ENCODE measurements around the gene DNAH14.
"Not testable (repeated sequence)": the region's sequence is repeated elsewhere in the genome, so short reads cannot be mapped to it uniquely, and the experiment has no call there.

DNAH14 gene

DNA sequence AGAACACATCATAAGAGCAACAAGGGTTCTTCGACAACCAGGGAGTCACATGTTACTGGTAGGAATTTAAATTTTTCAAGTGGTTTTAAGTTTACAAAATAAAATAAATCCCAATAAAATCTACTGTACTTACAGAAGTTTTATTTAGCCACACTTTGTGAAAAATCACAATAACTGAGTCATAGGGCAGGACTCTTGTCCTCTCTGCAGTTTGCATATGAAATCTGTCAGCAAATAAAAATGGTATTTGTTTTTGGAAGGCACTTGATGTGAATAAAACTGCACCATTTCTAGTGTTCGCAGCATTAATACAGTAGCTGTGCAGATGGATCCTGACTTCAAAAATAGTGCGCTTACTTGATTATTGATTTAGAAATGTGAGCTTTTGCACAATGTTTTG, 348.0 kb downstream of the DNAH14 start:
- DNase-seq, result no peak

DNA sequence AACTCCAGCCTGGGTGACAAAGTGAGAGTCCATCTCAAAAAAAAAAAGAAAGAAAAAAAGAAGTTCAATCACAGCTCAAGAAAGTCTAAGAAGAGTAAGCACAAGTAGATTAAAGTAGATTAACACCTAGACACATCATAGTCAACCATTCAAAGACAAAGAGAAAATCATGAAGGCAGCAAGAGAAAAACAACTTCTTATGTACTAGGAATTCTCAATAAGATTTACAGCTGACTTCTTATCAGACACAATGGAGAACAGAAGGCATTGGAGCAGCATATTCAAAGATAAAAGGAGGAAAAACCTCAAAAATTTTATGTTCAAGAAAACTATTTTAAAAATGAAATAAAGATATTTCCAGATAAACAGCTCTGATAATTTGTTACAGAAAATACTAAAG, 351.1 kb downstream of the DNAH14 start:
- DNase-seq, result no peak

DNA sequence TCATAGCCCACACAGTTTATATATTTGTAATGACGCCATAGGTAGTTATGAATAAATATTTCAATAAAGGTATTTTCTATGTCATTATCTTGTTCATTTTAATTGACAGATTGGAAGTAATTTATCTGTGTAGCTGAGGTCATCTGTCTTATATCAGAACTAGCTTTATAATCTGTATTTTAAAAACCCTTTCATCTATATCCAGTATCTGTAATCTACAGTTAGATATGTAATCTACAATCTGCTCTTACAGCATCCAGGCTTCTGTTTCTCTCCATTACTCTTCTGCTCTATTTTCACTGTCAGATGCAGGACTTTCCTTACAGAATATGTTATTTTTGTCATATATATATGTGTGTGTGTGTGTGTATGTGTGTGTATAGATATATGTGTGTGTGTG, 360.8 kb downstream of the DNAH14 start:
- DNase-seq, result no peak

DNA sequence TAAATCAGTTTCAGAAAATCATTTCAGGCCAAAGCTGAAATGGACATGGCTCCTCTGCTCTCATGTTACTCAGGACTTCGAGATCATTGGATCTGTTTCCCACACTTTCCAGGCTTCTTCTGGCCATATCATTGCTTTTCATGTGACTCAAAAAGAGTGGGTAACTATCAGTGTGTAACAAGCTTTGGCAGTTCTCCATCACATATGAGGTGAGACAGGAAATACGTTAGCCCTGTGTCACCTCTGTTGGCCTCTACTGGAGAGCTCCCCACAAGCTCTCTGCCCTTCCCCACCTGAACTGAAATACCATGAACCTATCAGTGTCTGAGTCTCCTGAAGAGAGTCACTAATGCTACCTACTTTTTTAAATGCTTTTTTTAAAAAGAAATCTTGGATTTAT, 370.1 kb downstream of the DNAH14 start:
- no peak for DNase-seq

DNA sequence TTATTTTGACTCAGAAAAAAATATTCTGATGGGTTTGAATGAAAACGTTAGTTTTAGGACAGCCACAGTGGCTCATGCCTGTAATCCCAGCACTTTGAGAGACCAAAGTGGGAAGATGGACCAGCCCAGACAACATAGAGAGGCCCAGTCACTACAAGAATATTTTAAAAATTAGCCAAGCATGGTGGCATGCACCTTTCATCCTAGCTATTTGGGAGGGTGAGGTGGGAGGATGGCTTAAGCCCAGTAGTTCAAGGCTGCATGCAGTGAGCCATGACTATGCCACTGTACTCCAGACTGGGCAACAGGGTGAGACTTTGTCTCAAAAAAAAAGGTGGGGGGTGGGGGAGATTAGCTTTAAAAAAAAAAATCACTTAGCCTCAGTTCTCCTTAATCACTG, 370.9 kb downstream of the DNAH14 start:
- no peak for DNase-seq

DNA sequence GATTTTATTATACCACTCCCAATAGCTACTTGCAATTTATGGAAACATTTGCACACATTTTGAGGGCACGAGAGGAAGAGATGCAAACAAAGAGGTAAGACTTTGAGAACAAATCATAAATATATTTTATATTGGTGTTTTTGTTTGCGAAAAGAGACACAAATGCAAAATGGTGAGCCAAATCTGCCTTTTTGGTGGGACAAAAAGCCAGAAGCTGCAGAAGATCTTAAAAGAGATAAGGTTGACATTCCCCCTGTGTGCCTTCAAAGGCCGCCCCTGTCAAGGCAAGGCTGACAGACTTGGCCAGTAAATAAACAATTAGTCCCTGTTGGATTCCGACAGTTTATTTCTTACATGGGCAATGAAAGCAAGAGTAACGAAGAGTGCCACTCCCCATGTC, 375.5 kb downstream of the DNAH14 start:
- no peak for DNase-seq

DNA sequence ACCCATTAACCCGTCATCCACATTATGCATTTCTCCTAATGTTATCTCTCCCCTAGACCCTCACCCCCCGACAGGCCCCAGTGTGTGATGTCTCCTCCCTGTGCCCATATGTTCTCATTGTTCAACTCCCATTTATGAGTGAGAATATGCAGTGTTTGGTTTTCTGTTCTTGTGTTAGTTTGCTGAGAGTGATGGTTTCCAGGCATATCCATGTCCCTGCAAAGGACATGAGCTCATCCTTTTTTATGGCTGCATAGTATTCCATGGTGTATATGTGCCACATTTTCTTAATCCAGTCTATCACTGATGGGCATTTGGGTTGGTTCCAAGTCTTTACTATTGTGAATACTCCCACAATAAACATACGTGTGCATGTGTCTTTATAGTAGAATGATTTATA, 381.1 kb downstream of the DNAH14 start:
- DNase-seq, result not testable (repeated sequence)

DNA sequence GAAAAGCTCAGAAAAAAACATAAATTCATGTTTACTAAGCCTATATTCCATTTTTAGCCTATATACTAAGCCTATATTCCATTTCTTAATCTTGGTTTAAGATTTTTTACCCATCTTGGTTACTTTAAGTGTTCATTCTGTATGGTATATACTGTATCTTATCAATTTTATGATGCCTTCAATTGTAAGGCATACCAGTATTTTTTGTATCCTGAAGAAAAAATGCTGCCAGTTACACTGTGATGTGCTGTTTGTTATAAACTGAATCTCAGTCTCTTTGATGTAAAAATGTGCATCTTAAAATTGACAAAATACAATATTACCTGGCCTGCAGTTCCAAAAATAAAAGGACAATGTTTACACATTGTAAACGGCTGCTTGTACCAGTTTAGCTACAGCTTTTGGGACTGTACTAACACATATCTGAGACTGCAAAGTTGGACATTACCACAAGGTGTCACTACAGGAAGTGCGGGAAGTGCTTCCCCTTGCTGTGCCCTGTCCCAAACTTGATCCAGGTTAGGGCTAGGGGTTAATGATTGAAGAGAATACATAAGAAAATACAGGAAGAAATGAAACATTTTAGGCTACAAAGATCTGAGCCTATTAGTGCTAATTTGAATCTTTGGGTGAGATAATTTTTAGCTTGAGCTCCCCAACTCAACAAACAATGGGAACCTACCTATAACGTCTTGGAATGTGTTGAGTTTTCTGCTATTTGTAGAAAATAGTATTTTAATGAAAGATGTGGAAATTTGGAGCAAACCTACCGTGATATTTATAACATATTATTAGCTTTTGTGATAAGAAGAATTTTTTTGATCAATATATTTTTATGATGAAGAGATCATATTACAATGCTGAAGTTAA, 389.5 kb downstream of the DNAH14 start:
- DNase-seq, result peak; percentile 7

DNA sequence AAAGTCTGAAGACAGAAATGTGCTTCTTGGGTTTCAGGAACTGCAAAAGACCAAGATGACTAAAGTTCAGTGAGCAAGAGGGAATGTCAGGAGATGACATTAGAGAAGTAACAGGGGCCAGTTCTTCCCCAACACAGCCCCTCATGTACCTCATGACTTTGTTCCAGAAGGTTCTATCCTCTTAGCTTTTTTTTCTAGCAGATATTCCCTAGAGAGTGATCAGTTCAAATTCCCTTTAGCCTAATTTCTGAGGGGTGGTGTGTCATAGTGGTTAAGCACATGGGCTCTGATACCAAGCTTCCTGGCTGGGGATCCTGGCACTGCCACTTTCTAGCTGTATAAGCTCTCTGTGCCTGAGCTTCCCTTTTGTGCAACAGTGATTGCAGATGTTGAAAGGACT, 390.4 kb downstream of the DNAH14 start:
- no peak for DNase-seq

DNA sequence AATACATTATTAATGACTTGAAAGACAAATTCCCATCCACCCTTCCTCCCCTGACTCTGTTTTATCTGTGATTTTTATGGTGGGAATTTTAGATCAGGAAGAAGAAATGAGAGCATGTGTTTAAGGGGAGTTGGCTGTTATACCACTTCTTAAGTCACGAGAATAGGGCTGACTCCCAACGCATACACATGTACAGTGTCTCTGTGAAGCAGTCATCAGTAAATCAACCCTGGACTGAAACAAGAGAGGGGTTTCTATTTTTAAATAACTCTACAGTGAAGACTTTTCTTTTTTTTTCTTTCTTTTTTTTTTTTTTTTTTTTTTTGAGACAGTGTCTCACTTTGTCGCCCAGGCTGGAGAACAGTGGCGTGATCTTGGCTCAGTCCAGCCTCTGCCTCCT, 392.3 kb downstream of the DNAH14 start:
- DNase-seq, result no peak

DNA sequence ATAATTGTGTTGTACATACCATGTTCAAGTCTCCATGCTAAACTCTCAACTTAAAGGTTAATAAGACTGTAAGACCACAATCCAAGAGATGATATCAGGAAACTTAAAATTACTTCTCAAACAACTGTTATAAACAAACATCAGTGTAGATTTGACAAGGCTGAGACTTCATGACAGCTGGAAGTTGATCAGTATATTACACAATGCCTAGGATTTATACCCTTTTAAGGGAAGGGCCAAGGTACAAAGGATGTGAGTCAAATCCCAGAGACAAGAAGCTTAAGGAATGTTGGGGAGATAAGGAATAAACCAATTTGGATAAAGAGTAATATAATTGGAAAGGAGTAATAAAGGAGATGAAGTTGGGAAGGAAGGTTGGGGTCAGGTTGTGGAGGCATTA, 399.6 kb downstream of the DNAH14 start:
- DNase-seq, result no peak

DNA sequence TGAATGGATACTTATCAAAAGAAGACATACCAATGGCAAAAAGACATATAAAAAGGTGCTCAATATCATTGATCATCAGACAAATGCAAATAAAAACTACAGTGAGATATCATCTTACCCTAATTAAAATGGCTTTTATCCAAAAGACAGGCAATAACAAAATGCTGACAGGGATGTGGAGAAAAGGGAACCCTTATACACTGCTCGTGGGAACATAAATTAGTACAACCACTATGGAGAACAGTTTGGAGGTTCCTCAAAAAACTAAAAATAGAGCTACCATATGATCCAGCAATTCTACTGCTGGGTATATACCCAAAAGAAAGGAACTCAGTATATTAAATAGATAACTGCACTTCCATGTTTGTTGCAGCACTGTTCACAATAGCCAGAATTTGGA, 400.5 kb downstream of the DNAH14 start:
- DNase-seq, result not testable (repeated sequence)

DNA sequence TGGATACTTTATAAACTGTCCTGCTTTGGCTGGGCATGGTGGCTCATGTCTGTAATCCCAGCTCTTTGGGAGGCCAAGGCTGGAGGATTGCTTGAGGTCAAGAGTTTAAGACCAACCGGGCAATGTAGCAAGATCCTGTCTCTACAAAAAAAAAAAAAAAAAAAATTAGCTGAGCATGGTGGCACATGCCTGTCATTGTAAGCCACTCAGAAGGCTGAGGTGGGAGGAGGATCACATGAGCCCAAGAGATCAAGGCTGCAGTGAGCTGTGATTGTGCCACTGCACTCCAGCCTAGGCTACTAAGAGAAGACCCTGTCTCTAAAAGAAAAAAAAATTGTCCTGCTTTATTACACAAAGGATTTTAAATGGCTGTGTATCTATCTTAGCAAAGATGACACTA, 403.2 kb downstream of the DNAH14 start:
- DNase-seq, result no peak

DNA sequence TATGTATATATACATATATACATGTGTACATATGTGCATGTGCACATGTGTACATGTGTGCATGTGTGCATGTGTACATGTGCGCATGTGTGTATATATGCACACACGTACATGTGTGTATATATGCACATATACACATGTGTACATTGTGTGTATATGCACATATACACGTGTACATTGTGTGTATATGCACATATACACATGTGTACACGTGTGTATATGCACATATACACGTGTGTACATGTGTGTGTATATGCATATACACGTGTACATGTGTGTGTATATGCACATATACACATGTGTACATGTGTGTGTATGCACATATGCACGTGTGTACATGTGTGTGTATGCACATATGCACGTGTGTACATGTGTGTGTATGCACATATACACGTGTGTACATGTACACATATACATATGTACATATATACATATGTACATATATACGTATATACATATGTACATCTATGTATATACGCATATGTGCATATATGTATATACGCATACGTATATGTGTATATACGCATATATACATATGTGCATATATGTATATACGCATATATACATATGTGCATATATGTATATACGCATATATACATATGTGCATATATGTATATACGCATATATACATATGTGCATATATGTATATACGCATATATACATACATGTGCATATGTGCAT, 405.8 kb downstream of the DNAH14 start:
- not testable (repeated sequence) for DNase-seq

DNA sequence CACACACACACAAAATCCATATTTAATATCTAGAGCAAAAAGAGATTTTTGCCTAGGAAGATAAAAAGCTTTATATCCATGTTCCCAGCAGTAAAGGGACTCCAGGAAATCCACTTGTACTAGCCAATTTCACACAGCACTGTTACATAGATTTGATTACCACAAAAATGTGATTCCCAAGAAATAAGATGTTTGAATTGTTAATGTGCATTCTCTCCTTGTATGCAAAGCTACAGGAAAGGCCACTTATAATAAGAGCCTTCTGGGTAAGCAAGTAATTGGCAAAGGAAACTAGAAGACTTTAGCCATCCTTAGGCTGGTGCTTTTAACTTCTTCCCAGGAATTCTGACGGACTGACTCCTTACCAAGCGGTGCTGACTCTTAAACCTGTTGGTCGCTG, 409.1 kb downstream of the DNAH14 start:
- no peak for DNase-seq

DNA sequence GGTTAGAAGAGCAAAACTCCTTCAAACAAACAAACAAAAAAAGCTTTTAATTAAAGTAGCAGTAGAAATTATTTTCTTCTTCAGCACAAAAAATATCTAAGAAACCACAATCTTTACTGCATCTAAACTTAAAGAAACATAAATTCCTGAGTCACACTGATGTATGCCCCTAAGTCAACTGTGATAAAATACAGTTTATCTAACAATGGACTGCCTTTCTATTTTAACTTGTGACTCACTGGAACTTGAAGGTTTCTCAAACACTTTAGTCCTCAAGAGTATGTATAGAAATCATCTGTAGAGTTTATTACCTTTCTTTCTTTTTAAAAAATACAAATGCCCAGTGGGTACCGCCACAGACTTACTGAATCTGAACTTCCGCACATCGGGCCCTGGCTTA, 412.2 kb downstream of the DNAH14 start:
- DNase-seq, result no peak

DNA sequence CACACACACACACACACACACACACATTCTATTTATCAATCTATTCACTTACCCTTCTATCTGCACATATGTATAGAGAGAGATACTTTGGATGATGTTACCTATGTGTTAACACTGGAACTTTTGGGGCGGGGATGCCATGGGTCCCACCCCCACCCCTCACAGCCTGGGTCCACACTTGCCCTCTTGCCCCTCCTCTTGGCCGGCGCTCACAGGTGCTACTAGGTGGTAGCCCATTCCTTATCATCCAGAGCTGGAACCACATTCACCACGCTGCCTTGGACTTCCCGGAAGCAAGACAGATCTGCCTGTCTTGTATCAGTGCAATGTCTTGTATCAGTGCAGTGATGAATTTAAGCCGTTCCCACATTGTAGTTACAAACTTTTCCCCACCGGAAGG, 413.2 kb downstream of the DNAH14 start:
- no peak for DNase-seq

DNA sequence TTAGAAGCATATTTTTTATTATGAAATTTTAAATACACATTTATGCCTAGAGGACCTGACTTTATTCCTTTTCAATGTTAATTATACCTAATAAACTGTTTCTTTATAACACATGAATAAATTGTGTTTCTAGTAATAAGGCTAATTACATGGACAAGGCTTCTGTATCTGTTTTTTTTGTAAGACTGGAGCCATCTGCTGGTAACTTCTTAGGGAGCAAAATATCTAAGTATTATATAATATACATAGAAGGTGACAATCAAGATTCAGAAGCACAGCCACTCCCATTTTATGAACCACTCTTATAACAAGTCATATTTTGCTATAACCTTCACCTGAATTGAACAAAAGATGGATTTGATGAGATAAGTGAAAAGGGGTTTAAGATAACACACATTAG, 414.1 kb downstream of the DNAH14 start:
- no peak for DNase-seq

DNA sequence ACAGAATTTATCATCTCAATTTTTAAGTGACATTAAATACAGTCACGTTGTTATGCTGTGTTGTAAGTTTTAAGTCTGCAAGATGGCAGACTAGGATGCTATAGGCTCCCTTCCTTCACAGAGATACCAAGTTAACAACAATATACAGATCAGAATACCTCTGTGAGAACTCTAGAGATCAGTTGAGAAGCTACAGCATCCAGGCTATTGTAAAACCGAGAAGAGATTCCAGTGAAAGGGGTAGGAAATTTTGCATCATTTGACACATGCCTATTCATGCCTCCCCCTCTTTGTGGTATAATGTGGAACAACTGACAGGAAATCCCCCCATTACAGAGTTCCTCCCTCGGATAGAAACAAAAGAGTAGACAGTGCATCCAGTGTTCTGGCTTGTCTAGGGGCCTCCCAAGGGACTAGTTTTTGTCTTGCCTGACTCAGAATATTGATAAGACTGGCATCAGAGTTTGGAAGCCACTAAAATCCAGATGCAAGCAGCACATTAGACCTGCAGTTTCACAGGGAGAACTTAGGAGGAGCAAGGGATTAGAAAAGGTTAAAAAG, 417.7 kb downstream of the DNAH14 start:
- no peak for DNase-seq

DNA sequence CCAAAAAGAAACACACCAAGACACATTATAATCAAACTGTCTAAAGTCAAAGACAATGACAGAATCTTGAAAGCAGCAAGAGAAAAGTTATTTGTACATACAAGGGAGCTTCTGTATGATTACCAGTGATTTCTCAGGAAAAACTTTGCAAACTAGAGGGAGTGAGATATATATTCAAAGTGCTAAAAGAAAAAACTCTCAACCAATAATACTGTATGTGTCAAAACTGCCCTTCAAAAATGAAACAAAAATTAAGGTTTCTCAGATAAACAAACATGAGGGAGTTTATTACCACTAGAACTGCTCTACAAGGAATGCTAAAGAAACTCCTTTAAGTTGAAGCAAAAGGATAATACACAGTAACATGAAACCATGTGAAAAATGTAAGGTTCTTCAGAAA, 418.9 kb downstream of the DNAH14 start:
- DNase-seq, result no peak

DNA sequence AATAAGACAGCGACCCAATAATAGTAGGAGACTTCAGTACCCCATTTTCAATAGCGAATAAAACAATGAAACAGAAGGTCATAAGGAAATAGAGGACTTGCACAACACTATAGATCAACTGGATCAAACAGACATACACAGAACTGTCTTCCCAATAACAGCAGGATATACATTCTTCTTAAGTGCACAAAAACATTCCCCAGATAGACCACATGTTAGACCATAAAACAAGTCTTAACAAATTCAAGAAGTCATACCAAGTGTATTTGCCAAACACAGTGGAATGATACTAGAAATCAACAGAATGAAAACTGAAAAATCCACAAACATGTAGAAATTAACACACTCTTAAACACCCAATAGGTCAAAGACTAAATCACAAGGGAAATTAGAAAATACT, 420.4 kb downstream of the DNAH14 start:
- no peak for DNase-seq

DNA sequence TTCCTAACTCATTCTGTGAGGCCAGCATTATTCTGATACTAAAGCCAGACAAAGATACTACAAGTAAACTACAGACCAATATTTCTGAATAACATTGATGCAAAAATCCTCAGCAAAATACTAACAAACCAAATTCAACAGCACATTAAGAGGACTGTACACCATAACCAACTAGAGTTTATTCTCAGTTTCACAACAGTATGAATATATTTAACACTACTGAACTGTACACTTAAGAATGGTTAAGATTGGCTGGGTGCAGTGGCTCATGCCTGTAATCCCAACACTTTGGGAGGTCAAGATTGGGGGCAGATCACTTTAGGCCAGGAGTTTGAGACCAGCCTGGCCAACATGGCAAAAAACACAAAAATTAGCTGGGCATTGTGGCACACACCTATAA, 421.4 kb downstream of the DNAH14 start:
- DNase-seq, result no peak

DNA sequence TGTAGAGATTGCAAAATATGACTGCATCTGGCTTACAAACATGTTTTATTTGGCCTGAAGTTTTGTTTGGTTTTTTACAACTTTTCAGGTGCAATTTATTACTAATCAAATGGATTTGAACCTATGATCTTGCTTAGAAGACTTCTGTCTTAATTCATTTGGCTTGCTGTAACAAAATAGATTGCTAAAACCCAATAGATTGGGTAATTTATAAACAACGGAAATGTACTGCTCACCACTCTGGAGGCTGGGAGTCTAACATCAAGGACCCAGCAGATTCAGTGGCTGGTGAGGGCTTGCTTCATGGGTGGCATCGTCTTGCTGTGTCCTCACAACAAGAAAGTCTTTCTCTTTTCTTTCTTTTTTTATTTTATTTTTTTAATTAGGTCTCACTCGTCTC, 425.4 kb downstream of the DNAH14 start:
- no peak for DNase-seq

DNA sequence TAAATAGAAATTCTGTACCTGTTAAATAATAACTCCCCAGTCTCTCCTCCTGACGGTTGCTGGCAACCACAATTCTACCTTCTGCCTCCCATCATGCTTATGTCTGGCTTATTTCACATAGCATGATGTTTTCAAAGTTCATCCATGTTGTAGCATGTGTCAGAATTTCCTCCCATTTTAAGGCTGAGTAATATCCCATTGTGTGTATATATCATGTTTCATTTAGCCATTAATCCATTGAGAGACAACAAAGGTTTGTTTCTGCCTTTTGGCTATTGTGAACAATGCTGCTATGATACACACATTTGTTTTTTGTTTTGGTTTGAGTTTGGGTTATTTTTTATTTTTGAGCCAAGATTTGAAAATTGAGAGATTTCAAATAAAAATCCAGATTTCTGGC, 426.4 kb downstream of the DNAH14 start:
- no peak for DNase-seq
